Activated CD4-positive, CD25-positive, alpha-beta regulatory T cell treated with anti-CD3 and anti-CD28 coated beads, Interleukin-2, amount 50 U/mL, for 24 hours (primary cell): ENCODE data around the gene AMPH.
"Not testable (repeated sequence)": the region's sequence is repeated elsewhere in the genome, so short reads cannot be mapped to it uniquely, and the experiment has no call there.

Experiments
- ATAC-seq, 2 donors: fragments of 150-1000 bp; cut with Tn5 transposase; one replicate each; pipeline ENCODE4 v1.10.0; 2021; ENCODE audit warnings: mild to moderate bottlenecking in 1 of 2, moderate library complexity in 1 of 2

Gene AMPH

GRCh38 chr7:38345299-38346172, 285.6 kb downstream of the AMPH start:
- peak in 1 of 2 donors; percentile 18 for ATAC-seq

DNA sequence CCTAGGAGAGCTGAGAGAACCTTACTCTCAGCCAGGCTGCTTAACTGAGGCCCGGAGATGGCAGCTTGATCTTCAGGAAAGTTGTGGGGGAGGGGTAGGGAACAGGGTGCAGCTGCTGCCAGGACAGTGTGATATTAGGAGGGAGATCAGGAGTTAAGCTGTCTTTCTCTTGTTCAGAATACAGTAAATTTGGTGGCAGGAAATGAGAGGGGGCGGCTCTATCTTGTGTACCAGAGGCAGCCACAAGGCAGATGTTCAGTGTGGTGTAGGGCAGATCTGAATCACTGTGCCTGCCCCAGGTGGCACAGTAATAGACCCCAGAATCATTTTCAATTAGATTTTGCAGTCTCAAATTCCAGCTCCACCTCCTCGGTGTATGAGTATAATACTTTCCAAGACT, 286.4 kb downstream of the AMPH start:
- peak; percentile 61 to 73 for ATAC-seq

- not testable (repeated sequence) for ATAC-seq
These were observed 289.0 kb downstream of the AMPH start for GRCh38 chr7:38342135-38342534.

DNA sequence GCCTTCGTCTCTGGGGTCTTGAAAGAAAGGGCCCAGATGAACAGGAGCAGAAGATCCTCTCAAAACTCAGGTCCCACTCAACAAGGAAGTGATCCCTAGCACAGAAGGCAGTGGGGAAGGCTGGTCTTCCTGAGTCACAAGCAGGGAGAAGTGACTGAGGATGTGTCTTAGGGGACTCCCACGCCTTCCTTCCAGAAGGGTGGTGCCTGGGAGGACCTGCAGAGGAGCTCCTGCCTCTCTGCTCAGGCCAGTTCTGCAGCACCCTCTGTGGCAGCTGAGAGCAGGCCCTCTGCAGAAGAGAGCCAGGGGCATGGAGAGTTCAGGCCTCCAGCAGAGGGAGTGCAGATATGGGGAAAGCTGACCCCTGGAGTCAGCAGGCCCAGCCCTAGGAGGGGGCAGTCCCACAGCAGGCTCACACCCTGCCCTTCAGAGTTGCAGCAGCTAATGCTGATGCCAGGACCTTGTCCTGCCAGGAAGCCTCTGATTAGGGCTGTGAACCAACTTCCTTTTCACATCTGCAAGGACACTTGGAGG, 289.9 kb downstream of the AMPH start:
- not testable (repeated sequence) for ATAC-seq

- ATAC-seq = peak in 1 of 2 donors; percentile 50
These were observed 291.0 kb downstream of the AMPH start for GRCh38 chr7:38339953-38340819.

DNA sequence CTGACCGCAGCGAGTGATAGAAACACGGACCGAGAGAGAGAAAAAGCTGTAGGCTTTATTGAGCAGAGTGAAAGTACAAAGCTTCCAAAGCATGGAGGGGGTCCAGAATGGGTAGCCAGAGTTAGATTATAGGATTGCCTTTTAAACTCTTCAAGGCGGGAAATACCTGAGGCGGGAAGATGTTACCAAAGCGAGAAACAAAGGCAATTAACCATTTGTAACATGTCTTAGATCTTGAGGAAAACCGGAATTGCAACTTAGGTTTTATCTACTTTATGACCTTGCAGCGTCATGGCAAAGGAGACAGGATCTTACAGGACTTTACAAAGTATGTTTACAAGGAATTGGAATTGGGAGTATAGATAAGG, 295.0 kb downstream of the AMPH start:
- not testable (repeated sequence) for ATAC-seq

- peak; percentile 91 to 96 for ATAC-seq
These were observed 295.6 kb downstream of the AMPH start for GRCh38 chr7:38335492-38336147.

DNA sequence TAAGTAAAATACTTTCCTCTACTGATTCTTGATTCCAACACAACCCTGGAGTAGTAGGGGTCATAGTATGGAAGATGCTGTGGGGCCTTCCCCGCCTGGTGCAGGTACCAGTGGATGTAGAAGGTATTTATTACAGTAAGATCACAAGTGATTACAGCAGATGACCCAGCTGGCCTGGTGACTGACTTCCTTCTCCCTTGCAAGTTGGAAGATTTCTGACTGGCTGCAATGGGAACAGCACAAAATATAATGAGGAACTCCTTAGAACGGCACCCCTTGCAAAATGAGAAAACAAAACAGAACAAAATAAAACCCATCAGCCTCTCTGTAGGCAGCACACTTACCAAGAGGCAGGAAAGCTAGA, 296.1 kb downstream of the AMPH start:
- no peak for ATAC-seq

- no peak for ATAC-seq
These were observed 297.0 kb downstream of the AMPH start for GRCh38 chr7:38334163-38334562.
